ENCODE measurements around the gene CHST9. TPM values are rescaled to one million over a fixed set of nuclear protein-coding genes. Genes with fewer than 3 reads are reported as not detected.

The CHST9 gene
- polyA plus RNA-seq, 2 of the 4 experiments (the other 2 are of a cell fraction): 0.06 TPM; not detected in 1

DNA sequence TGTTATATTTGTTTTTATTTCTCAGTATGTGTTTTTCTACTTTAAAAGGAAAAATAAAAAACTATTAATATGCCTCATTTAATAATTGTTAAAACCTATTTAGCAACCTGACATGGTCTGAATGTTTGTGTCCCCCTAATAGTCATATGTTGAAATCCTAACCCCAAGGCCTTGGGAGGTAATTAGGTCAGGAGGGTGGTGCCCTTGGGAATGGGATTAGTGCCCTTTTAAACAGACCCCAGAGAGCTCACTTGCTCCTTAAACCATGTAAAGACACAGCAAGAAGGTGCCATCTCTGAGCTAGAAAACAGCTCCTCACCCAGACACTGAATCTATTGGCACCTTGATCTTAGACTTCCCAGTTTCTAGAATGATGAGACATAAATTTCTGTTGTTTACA lies 71.8 kb downstream of the CHST9 start:
- Histone ChIP-seq H3K4me3 (no peak overlapping the region), H3K9me3 (no peaks in the 10 kb centered on the region), H3K4me1 (no peaks in the 10 kb centered on the region), H3K4me2 (no peak overlapping the region), H3K27ac (no peak overlapping the region)
- ATAC-seq (no peak), FAIRE-seq (no peak), DNase-seq (ENCODE audit: low read depth in 1 of 2, low spot score in 1 of 2) (no peak)
- no peak for TF ChIP-seq ZNF302 (CRISPR knock-in tag; IDR thresholded peaks at IDR 0.05)
- no peak for TF ChIP-seq JUN (IDR thresholded peaks at IDR 0.05)
- TF ChIP-seq HDAC2 (IDR thresholded peaks at IDR 0.05): no peak
- no peak for TF ChIP-seq NFE2L2 (conservative IDR thresholded peaks at IDR 0.05; ENCODE audit: low read length)
- POLR2A ChIA-PET: no interaction called here
- CTCF ChIA-PET: no interaction called here

DNA sequence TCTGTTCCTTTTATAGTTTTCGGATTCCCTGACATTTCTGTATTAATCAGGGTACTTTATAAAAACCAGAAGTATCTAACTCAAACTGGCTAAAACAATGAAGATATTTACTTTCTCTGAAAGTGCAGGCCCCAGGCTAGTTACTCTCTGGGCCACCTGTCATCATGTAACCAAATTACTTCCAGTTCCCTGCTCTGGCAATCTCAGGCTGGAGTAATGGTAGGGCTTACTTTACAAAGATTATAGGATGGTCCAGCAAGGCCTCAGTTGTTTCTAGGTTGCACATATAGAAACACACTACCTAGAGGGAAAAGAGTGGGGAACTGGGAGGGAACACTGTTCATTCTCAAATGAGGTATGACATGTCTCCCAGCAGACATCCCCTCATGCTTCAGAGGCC lies 74.8 kb downstream of the CHST9 start:
- ChIA-PET CTCF (no interaction called here), POLR2A (no interaction called here)
- no peak overlapping the region for H3K4me2 ChIP-seq
- ATAC-seq (no peak), DNase-seq (ENCODE audit: low read depth in 1 of 2, low spot score in 1 of 2) (no peak), FAIRE-seq (no peak)
- no peak overlapping the region for H3K27ac ChIP-seq
- no peaks in the 10 kb centered on the region for H3K9me3 ChIP-seq
- no peak for TF ChIP-seq KDM5A (IDR thresholded peaks at IDR 0.05)
- no peak for TF ChIP-seq NFE2L2 (conservative IDR thresholded peaks at IDR 0.05; ENCODE audit: low read length)
- TF ChIP-seq HOXA7 (CRISPR knock-in tag; IDR thresholded peaks at IDR 0.05): no peak
- TF ChIP-seq, protein P1, sequence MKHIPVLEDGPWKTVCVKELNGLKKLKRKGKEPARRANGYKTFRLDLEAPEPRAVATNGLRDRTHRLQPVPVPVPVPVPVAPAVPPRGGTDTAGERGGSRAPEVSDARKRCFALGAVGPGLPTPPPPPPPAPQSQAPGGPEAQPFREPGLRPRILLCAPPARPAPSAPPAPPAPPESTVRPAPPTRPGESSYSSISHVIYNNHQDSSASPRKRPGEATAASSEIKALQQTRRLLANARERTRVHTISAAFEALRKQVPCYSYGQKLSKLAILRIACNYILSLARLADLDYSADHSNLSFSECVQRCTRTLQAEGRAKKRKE (CRISPR knock-in tag; IDR thresholded peaks at IDR 0.05; ENCODE audit: low read depth): no peak
- TF ChIP-seq, protein P2, sequence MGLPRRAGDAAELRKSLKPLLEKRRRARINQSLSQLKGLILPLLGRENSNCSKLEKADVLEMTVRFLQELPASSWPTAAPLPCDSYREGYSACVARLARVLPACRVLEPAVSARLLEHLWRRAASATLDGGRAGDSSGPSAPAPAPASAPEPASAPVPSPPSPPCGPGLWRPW (IDR thresholded peaks at IDR 0.05): no peak
- TF ChIP-seq FOSL2 (IDR thresholded peaks at IDR 0.05): no peak
- TF ChIP-seq FOSL2 (CRISPR knock-in tag; IDR thresholded peaks at IDR 0.05): no peak
- no peak for TF ChIP-seq ZC3H11A (IDR thresholded peaks at IDR 0.05)
- TF ChIP-seq GATA3 (IDR thresholded peaks at IDR 0.05; ENCODE audit: borderline replicate concordance): no peak
- TF ChIP-seq CBX8 (IDR thresholded peaks at IDR 0.05): no peak
- TF ChIP-seq ZSCAN20 (CRISPR knock-in tag; IDR thresholded peaks at IDR 0.05): no peak
- TF ChIP-seq, protein P3, sequence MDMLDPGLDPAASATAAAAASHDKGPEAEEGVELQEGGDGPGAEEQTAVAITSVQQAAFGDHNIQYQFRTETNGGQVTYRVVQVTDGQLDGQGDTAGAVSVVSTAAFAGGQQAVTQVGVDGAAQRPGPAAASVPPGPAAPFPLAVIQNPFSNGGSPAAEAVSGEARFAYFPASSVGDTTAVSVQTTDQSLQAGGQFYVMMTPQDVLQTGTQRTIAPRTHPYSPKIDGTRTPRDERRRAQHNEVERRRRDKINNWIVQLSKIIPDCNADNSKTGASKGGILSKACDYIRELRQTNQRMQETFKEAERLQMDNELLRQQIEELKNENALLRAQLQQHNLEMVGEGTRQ (IDR thresholded peaks at IDR 0.05): no peak
- H3K4me3 ChIP-seq: no peak overlapping the region
- 26% methylated on average over 1 of the region's 1 CpG for WGBS (ENCODE audit: missing lambda C conversion rate)
- no peaks in the 10 kb centered on the region for H3K4me1 ChIP-seq

DNA sequence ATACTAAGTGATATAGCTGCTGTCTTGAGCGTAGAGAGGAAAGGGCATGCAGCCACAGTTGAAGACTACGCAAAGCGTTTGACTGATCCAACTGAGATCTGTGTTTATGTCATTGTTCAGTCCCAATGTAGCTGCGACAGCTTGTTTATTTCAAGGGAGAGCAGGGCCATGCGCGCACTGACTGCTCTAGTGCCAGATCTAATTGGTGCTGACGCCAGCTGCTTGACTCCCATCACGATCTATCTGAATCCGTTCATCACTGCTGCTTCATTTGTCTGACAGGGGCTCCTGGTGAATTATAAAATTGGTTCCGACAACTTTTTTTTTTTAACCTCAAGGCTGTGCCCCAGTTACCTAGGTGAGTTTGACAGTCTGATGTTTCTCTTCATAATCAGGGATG lies 75.7 kb downstream of the CHST9 start:
- FAIRE-seq: no peak
- no peak for ATAC-seq
- no peaks in the 10 kb centered on the region for H3K4me1 ChIP-seq
- no peak for DNase-seq (ENCODE audit: low read depth in 1 of 2, low spot score in 1 of 2)
- no peak overlapping the region for H3K4me3 ChIP-seq
- TF ChIP-seq PHF8 (IDR thresholded peaks at IDR 0.05; ENCODE audit: borderline replicate concordance, low read depth): no peak
- TF ChIP-seq ZSCAN20 (CRISPR knock-in tag; IDR thresholded peaks at IDR 0.05): no peak
- no peak for TF ChIP-seq RFX5 (IDR thresholded peaks at IDR 0.05)
- TF ChIP-seq, protein P4, sequence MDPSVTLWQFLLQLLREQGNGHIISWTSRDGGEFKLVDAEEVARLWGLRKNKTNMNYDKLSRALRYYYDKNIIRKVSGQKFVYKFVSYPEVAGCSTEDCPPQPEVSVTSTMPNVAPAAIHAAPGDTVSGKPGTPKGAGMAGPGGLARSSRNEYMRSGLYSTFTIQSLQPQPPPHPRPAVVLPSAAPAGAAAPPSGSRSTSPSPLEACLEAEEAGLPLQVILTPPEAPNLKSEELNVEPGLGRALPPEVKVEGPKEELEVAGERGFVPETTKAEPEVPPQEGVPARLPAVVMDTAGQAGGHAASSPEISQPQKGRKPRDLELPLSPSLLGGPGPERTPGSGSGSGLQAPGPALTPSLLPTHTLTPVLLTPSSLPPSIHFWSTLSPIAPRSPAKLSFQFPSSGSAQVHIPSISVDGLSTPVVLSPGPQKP (IDR thresholded peaks at IDR 0.05; ENCODE audit: low read depth, low read length): no peak
- no peak for TF ChIP-seq CBX8 (IDR thresholded peaks at IDR 0.05)
- no peak for TF ChIP-seq RARB (CRISPR knock-in tag; IDR thresholded peaks at IDR 0.05)
- TF ChIP-seq HEYL (CRISPR knock-in tag; IDR thresholded peaks at IDR 0.05): no peak
- no peak for TF ChIP-seq RAD21 (conservative IDR thresholded peaks at IDR 0.05 in 1 of 2, IDR thresholded peaks at IDR 0.05 in 1 of 2)
- TF ChIP-seq HOXB5 (CRISPR knock-in tag; IDR thresholded peaks at IDR 0.05): no peak
- TF ChIP-seq FOSB (CRISPR knock-in tag; IDR thresholded peaks at IDR 0.05): no peak
- TF ChIP-seq FOXS1 (CRISPR knock-in tag; IDR thresholded peaks at IDR 0.05): no peak
- TF ChIP-seq, protein P2 (IDR thresholded peaks at IDR 0.05): no peak
- TF ChIP-seq KDM1A (IDR thresholded peaks at IDR 0.05; ENCODE audit: low read depth): no peak
- TF ChIP-seq EHF (CRISPR knock-in tag; IDR thresholded peaks at IDR 0.05): no peak
- no peak for TF ChIP-seq CHD2 (IDR thresholded peaks at IDR 0.05; ENCODE audit: low read length, partially characterized antibody)
- TF ChIP-seq CBX2 (IDR thresholded peaks at IDR 0.05; ENCODE audit: borderline replicate concordance, low read depth): no peak
- TF ChIP-seq NFE2L2 (conservative IDR thresholded peaks at IDR 0.05; ENCODE audit: low read length): no peak
- ChIA-PET POLR2A (no interaction called here), CTCF (interaction anchor here (0.6 kb wide), 1 partner anchor 9 kb away, joined by 3 read pairs; no protein-coding TSS in a partner anchor)
- no peak overlapping the region for H3K4me2 ChIP-seq
- WGBS (ENCODE audit: missing lambda C conversion rate): 54% methylated on average over 10 of the region's 10 CpGs
- no peak overlapping the region for H3K27ac ChIP-seq
- no peaks in the 10 kb centered on the region for H3K9me3 ChIP-seq

Measured in A549 (cell line).